ENCODE measurements around the gene PTPN11.
"Not testable (repeated sequence)": the region's sequence is repeated elsewhere in the genome, so short reads cannot be mapped to it uniquely, and the experiment has no call there.

The PTPN11 gene

DNA sequence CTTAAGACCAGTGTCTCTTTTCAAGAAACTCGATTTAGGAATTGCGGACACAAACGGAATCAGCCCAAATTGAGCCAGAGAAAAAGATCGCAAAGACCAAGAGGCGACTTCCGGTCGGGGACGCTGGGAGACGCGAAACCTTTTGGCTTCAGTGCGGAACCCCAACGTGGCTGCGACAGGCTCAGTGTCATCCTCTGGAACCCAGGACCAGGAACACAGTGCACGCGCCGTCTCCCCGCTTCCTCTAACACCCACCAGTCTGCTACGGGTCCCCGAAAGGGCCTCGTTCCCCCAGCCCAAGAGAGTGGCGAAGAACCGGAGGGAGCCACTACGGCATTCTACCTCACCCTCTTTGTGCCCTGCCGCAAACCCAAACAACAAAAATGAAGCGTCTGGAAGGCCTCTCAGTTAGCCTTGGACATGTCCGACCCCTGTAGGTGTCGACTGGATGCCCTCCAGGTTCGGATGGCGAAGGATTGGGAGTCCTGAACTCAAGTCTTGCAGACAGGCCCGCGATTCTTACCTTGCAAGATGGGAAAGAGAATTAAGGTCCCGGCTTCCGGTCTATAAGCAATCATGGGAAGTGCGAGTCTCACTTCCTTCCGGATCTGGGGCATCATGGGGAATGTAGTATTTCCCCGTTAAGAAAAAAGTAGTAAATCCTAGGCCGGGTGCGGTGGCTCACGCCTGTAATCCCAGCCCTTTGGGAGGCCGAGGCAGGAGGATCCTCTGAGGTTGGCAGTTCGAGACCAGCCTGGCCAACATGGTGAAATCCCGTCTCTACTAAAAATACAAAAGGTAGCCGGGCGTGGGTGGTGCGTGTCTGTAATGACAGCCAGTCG is 9.5 kb upstream of the PTPN11 start, which contains the start of gene RPL6:
Gene RPL6 (minus strand): TSS at position 542 of the 842 bp plus-strand sequence. CDS start 949 bp downstream, outside the sequence.
- peak; percentile 86 for DNase-seq (ENCODE audit: low spot score)

DNA sequence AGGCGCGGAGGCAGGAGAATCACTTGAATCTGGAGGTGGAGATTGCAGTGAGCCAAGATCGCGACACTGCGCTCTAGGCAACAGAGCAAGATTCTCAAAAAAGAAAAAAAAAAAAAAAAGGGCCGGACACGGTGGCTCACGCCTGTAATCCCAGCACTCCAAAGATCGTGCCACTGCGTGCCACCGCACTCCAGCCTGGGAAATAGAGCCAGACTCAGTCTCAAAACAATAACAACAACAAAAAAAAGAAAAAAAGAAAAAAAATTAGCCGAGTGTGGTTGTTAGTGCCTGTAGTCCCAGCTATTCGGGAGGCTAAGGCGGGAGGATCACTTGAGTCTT is 8.9 kb upstream of the PTPN11 start:
- no peak for DNase-seq (ENCODE audit: low spot score)

DNA sequence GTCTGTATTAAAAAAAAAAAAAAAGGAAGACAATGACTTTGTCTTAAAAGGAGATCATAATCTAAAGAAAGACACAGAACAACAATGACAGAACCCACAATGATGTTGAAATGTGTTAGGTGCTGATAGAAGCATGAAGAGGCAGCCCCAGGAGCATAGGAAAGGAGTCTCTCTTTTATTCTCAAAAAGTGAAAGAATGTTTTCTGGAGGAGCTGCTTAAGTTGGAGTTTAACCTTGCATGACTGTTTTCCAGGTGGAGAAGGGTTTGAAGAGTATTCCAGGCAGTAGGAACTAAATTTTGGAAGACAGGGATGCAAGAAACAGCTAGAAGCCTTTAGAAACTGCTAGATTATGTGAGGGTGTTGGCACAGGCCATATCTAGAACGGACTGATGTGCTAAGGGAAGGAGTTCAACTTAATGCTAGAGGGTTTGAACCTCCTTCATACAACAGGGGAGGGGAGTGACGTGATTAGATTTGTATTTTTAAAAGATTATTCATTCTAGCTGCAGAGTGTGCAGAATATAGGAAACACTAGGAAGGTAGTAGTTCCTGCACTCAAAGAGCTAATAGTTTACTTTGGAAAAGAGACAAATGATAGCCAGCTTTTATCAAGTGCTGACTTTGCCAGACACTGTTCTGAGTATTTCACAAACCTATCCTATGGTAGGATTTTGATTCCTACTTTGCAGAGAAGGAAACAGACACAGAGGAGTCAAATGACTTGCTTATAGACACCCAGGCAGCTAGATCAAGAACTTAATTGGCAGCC is 4.7 kb upstream of the PTPN11 start:
- DNase-seq (ENCODE audit: low spot score) = no peak

DNA sequence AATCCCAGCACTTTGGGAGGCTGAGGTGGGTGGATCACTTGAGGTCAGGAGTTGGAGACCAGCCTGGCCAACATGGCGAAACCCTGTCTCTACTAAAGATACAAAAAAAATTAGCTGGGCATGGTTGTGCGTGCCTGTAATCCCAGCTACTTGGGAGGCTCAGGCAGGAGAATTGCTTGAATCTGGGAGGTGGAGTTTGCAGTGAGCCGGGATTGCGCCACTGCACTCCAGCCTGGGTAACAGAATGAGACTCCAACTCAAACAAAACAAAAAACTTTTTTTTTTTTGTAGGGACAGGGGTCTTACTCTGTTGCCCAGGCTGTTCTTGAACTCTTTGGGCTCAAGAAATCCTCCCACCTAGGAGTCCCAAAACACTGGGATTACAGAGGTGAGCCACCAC is 3.3 kb upstream of the PTPN11 start:
- not testable (repeated sequence) for DNase-seq (ENCODE audit: low spot score)

DNA sequence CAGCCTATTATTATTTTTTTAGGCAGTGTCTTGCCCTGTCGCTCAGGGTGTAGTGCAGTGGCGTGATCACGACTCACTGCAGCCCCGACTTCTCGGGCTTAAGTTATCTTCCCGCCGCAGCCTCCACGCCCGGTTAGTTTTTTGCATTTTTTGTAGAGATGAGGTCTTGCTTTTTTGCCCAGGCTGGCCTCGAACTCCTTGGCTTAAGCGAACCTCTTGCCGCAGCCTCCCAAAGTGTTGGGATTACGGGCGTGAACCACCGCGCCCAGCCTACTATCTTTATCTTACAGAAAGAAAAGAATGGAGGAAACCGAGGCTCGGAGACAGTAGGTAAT is 507 bp upstream of the PTPN11 start:
- DNase-seq (ENCODE audit: low spot score) = no peak

DNA sequence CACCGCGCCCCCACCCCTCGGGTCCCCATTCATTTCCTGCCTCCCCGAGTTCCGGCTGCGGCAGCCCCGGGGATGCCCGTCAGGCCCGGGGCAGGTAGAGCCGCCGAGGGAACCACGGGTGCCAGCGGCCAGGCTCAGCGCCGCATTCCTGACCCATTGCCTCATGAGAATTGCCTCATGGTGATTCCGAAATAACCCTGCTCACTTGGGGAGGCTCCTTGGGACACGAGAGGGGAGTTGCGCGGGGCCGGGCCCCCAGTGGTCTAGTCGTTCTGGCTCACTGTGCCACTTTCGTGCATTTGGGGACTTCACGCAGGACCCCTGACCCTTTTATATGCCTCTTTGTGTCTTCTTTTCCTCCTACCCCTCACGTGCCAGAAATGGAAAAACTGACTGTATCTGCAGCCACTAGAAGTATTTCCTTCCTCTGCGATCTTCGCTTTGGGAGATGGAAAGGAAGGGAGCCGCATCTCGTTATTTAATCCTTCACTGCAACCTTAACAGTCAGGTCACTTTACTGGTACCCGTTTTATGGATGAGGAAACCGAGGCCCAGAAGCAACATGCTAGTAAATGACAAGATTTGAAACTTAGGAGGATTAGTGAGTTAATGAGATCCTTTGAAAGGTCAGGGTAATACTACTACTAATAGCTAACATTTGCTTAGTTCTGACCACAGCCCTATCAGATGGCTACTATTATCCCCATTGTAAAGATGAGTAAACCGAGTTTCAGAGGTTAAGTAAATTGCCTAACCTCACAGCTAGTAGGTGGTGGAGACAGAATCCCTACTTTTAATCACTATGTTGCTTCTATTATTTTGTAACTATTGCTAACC is 768 bp downstream of the PTPN11 start:
- DNase-seq (ENCODE audit: low spot score) = peak; percentile 13

DNA sequence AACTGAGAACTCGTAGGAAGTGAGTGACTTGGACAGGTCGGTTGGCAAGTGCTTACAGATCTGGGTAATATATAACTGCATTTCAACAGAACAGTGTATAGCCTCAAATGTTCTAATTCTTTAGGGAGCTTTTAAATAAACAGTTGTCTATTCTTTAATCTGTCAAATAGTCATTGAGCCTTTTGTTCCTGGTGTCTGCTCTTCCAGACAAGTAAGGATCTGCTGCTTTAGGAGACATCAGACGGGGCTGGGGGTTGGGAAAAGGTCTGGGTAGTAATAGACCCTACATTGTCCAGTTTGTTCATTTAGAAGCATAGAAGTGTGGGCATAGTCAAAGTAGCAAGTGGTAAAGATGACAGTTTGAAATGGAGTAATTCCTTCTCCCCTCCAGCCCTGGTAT is 2.0 kb downstream of the PTPN11 start:
- DNase-seq (ENCODE audit: low spot score) = no peak

DNA sequence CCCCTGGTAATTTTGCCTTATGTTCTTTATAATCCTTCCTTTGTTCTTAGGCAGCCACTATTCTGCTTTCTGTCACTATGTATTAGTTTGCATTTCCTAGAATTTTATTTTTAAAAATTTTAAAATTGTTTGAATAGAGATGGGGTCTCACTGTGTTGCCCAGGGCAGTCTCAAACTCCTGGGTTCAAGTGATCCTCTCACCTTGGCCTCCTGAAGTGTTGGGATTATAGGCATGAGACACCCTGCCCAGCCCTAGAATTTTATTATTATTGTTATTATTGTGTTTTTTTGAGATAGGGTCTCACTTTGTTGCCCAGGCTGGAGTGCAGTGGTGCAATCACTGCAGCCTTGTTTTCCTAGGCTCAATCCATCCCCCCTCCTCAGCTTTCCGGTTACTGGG is 2.6 kb downstream of the PTPN11 start:
- no peak for DNase-seq (ENCODE audit: low spot score)

DNA sequence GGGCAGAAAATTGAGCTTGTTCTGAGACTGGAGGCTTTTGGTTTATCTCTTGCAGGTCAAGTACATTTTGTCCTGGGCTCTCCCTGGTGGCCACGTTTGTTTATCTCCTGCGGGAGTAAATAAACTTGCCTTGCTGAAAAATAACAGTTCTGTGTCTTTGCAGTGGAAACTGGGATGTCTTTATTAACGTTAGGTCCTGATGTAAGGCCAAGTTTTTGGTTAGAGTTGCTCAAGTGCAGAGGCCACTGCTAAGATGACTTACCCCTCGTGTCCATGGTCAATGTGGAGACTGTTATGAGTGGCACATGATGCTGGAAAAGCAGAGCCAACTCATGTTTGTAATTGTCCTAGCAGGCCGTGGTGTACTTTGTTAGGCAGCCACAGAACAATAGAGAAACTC is 3.8 kb downstream of the PTPN11 start:
- DNase-seq (ENCODE audit: low spot score) = no peak

DNA sequence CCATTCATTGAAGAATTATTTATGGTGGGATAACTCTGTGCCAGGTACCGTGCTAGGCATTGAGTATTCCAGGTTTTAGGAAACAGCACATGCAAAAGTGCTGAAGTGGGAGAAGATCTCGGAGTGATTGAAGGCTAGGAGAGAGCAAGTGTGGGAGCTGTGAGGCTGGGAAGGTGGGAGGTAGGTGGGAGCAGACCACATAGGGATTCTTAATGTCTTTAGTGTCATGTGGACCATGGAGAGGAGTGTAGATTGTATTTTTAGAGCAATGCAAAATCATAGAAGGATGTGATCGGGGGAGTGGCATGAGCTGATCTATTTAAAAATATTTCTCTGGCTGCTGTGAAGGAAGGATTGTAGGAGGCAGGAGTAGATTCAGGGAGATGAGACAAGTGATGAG is 5.4 kb downstream of the PTPN11 start:
- no peak for DNase-seq (ENCODE audit: low spot score)

DNA sequence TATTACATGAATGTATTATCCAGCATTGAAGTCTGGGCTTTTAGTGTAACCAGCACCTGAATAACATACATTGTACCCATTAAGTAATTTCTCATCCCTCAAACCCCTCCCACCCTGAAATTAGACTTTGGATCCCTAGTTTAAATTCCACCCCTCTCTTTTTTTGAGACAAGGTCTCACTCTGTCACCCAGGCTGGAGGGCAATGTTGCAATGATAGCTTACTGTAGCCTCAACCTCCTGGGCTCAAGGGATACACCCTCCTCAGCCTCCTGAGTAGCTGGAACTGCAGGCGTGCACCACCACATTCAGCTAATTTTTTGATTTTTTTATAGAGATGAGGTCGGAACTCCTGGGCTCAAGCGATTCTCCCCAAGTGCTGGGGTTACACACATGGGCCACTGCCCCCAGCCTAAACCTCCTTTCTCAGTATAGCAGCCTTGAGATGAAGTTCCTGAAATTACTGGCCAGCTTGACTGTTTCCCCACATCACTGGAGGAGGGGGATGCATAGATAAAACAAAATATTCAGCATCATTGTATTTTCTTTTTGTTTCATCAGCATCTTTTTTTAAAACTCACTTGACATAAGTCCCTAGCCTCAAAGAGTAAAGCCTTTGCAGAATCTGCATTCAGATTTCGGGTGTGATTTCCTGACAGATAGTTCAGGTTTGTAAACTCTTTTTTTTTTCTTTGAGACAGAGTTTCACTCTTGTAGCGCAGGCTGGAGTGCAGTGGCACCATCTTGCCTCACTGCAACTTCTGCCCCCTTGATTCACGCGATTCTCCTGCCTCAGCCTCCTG is 7.0 kb downstream of the PTPN11 start:
- DNase-seq (ENCODE audit: low spot score) = no peak

DNA sequence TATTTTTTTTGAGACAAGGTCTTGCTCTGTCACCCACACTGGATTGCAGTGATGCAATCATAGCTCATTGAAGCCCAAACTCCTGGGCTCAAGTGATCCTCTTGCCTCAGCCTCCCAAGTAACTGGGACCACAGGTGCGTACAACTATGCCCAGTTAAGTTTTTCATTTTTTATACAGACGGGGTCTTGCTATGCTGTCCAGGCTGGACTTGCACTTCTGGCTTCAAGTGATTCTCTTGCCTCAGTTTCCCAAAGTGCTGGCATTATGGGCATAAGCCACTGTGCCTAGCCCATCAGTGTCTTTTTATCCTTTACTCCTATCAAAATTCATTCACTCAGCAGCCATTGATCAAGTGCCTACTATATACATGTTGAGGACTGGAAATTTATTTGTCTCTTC is 9.0 kb downstream of the PTPN11 start:
- DNase-seq (ENCODE audit: low spot score) = no peak

DNA sequence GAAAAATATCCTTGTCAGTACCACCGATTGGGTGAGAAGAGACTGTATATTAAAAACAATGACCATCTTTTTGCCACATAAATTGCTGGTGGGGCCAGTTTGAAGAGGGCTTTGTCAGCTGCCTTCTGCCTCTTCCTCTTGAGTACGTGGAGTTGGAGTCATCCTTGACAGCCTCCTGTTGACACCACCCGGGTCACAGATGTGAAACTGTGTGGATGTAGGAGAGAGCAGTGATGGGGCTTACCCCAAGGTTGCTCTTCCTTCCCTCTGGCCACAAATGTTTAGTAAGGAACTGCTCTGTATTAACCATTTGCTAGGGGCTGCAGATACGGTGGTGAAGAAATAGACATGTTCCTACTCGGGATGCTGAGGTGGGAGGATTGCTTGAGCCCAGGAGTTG is 12.2 kb downstream of the PTPN11 start:
- no peak for DNase-seq (ENCODE audit: low spot score)

DNA sequence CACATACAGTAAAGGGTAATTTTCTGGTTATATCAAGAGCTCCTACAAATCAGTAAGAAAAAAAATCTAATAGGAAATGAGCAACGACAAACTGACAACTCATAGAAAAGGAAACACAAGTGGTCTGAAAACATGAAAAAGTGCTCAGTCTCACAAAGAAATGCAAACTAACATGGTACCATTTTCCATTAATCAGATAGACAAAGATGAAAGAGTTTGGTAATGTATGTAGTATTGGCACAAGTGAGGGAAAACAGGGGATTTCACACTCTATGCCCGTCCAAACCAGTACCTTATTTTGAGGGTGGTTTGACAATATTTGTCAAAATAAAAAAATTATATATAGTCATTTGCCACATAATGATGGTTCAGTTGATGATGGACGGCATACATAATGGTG is 13.2 kb downstream of the PTPN11 start:
- no peak for DNase-seq (ENCODE audit: low spot score)

DNA sequence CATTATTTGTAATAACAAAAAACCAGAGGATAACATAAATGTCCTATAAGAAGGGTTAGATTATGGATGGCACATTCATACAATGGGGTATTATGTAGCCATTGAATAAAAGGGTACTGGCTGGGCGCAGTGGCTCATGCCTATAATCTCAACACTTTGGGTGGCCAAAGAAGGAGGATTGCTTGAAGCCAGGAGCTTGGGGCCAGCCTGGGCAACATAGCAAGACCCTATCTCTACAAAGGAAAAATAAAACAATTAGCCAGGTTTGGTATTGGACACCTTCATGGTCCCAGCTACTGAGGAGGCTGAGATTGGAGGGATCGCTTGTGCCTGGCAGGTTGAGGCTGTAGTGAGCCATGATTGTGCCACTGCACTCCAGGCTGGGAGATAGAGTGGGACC is 14.8 kb downstream of the PTPN11 start:
- DNase-seq (ENCODE audit: low spot score) = no peak

DNA sequence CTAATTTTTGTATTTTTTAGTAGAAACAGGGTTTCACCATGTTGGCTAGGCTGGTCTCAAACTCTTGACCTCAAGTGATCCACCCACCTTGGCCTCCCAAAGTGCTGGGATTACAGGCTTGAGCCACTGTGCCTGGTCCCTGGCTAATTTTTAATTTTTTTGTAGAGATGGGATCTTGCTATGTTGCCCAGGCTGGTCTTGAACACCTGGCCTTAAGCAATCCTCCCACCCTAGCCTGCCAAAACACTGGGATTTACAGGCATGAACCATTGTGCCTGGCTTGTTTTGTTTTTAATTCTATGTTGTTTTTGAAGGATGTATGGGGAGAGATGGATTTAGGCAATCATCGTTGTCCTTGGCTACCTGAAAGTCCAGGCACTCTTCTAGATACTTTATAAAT is 19.9 kb downstream of the PTPN11 start:
- not testable (repeated sequence) for DNase-seq (ENCODE audit: low spot score)

DNA sequence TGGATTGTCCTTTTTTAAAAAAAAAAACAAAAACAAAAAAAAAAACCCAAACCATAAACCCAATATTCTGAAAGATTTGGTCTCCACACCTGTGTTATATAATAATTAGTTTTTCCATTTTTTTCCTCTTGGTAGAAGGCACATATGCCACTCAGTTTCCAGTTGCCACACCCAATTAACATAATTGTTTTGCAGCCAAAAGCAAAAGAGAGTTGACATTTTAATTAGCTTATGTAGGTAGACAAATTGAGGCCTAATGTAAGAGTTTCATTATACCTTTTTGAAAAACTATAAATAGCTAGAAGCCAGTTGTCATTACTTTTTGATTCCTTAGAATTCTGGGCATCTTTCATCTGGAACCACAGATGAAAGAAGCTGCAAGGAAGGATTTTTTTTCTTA is 21.0 kb downstream of the PTPN11 start:
- no peak for DNase-seq (ENCODE audit: low spot score)

DNA sequence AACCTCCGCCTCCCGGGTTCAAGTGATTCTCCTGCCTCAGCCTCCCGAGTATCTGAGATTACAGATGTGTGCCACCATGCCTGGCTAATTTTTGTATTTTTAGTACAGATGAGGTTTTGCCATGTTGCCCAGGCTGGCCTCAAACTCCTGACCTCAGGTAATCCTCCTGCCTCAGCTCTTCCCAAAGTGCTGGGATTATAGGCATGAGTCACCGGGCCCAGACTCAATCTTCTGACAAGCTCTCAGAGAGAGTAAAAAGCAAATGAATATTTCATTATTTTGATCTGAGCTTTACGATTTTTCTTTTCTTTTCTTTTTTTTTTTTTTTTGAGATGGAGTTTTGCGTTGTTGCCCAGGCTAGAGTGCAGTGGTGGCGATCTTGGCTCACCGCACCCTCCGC is 21.9 kb downstream of the PTPN11 start:
- not testable (repeated sequence) for DNase-seq (ENCODE audit: low spot score)

DNA sequence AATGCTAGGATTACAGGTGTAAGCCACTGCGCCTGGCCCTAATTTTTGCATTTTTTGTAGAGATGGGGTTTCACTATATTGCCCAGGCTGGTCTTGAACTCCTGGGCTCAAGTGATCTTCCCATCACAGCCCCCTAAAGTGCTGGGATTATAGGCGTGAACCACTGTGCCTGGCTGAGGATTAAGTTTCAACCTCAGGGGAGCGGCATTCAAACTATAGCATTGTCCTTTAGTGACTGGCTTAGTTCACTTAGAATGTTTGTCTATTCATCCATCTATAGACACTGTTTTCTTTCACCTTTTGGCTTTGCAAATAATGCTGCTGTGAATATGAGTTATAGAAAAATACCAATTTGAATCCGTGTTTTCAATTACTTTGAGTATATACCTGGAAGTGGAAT is 25.2 kb downstream of the PTPN11 start:
- no peak for DNase-seq (ENCODE audit: low spot score)

DNA sequence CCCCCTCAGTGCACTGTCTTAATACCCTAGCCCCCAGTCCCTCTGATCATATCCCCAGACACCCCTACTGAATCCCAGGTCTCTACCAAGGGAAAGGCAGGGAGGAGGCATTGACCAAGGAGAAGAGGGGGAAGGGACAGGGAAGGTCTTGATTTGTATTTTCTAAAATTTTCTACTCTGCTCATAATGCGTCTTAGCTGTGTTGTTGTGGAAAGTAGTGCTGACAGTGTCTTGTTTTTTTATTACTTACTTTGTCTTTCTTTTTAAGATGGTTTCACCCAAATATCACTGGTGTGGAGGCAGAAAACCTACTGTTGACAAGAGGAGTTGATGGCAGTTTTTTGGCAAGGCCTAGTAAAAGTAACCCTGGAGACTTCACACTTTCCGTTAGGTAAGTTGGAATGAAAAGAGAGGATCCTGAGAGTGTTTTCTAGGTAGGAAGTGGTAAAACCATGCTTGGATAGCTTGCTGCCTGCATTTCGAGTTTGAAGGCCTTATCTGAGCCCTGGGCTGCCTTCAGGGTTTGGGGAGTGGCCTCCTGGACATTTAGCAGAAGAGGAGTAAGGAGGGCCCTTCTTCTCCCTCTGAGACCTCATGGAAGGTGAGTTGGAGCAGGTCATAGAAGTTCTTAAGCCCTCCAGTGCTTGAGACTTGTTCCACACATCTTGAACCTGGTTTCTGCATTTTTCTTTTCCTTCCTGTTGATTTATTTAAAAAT is 27.4 kb downstream of the PTPN11 start:
- DNase-seq (ENCODE audit: low spot score) = no peak

DNA sequence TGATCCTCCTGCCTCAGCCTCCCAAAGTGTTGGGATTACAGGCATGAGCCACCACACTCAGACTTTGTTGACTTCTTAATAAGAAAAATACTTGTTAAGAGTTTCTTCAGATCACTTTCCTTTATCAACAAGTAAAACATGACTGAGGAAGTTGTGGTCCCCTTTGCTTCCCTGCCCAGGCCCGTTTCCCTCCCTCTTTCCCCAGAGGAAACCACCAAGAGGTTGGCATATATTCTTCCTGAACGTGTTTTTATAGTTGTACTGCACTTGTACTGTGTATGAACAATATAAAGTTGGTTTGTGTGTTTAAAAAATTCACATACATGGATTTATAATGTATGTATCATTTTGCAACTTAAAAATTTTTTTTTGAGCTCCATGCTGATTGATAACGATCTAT is 28.4 kb downstream of the PTPN11 start:
- DNase-seq (ENCODE audit: low spot score) = no peak

Data from CD4-positive, alpha-beta T cell treated with Interleukin-15 for 4 hours (primary cell).